Measurements from ENCODE around the gene SLC6A8.
"Not testable (repeated sequence)": the region's sequence is repeated elsewhere in the genome, so short reads cannot be mapped to it uniquely, and the experiment has no call there.

SLC6A8 gene

GRCh38 chrX:153704021-153704526 lies 16.3 kb downstream of the SLC6A8 start:
- no peak overlapping the region for H3K4me3 ChIP-seq (ENCODE audit: low read depth, low read length)
- no peak for DNase-seq (ENCODE audit: low read depth)
- TF ChIP-seq MYC (IDR thresholded peaks at IDR 0.05; ENCODE audit: low read depth, low read length) (no peak), CTCF (IDR thresholded peaks at IDR 0.05; ENCODE audit: low read depth, low read length) (no peak), MAX (IDR thresholded peaks at IDR 0.05; ENCODE audit: low read depth, low read length) (no peak), POLR2A (IDR thresholded peaks at IDR 0.05; ENCODE audit: extremely low read depth, insufficient read length) (no peak)

GRCh38 chrX:153704631-153705402 lies 17.1 kb downstream of the SLC6A8 start:
- not testable (repeated sequence) for H3K4me3 ChIP-seq (ENCODE audit: low read depth, low read length); DNase-seq (ENCODE audit: low read depth)

- not testable (repeated sequence) for H3K4me3 ChIP-seq (ENCODE audit: low read depth, low read length); DNase-seq (ENCODE audit: low read depth)
Measured at GRCh38 chrX:153705403-153706060, 17.8 kb downstream of the SLC6A8 start.

GRCh38 chrX:153706799-153707198 lies 19.1 kb downstream of the SLC6A8 start:
- no peak for TF ChIP-seq POLR2A (IDR thresholded peaks at IDR 0.05; ENCODE audit: extremely low read depth, insufficient read length)
- no peak for TF ChIP-seq MAX (IDR thresholded peaks at IDR 0.05; ENCODE audit: low read depth, low read length)
- no peak overlapping the region for H3K4me3 ChIP-seq (ENCODE audit: low read depth, low read length)
- no peak for DNase-seq (ENCODE audit: low read depth)

- DNase-seq (ENCODE audit: low read depth), result no peak
- no peak overlapping the region for H3K4me3 ChIP-seq (ENCODE audit: low read depth, low read length)
- TF ChIP-seq MYC (IDR thresholded peaks at IDR 0.05; ENCODE audit: low read depth, low read length) (no peak), POLR2A (IDR thresholded peaks at IDR 0.05; ENCODE audit: extremely low read depth, insufficient read length) (no peak), CTCF (IDR thresholded peaks at IDR 0.05; ENCODE audit: low read depth, low read length) (no peak), MAX (IDR thresholded peaks at IDR 0.05; ENCODE audit: low read depth, low read length) (no peak)
Measured at GRCh38 chrX:153707406-153707805, 19.7 kb downstream of the SLC6A8 start.

GRCh38 chrX:153708415-153708814 lies 20.7 kb downstream of the SLC6A8 start:
- peak; percentile 65 for DNase-seq (ENCODE audit: low read depth)
- H3K4me3 ChIP-seq (ENCODE audit: low read depth, low read length), result no peak overlapping the region
- TF ChIP-seq MAX (IDR thresholded peaks at IDR 0.05; ENCODE audit: low read depth, low read length) (no peak), CTCF (IDR thresholded peaks at IDR 0.05; ENCODE audit: low read depth, low read length) (peak; percentile 47), MYC (IDR thresholded peaks at IDR 0.05; ENCODE audit: low read depth, low read length) (no peak), POLR2A (IDR thresholded peaks at IDR 0.05; ENCODE audit: extremely low read depth, insufficient read length) (no peak)

GRCh38 chrX:153709726-153710674 lies 22.3 kb downstream of the SLC6A8 start:
- TF ChIP-seq MAX (IDR thresholded peaks at IDR 0.05; ENCODE audit: low read depth, low read length) (no peak), POLR2A (IDR thresholded peaks at IDR 0.05; ENCODE audit: extremely low read depth, insufficient read length) (no peak), MYC (IDR thresholded peaks at IDR 0.05; ENCODE audit: low read depth, low read length) (no peak), CTCF (IDR thresholded peaks at IDR 0.05; ENCODE audit: low read depth, low read length) (no peak)
- no peak overlapping the region for H3K4me3 ChIP-seq (ENCODE audit: low read depth, low read length)

More at GRCh38 chrX:153709726-153710674, 22.3 kb downstream of the SLC6A8 start:
- DNase-seq (ENCODE audit: low read depth), result no peak
